H1 (cell line): ENCODE results near the gene NEDD9. TPM values are rescaled to one million over a fixed set of nuclear protein-coding genes. Genes with fewer than 3 reads are reported as not detected.

ENCODE experiments used
- CTCF ChIA-PET: fragments of 300-600 bp; sonication (Branson Sonifier 250); formaldehyde crosslinking; loops from one replicate; lab custom pipeline; 2021; ENCODE audit not compliant: partially characterized antibody; lab: Charles Lee
- POLR2A ChIA-PET: fragments of 300-600 bp; sonication (Branson Sonifier 250); formaldehyde crosslinking; loops from one replicate; lab custom pipeline; 2021; ENCODE audit warnings: inconsistent platforms; ENCODE audit not compliant: partially characterized antibody; lab: Charles Lee
- DNase-seq, 2 experiments: peaks; one replicate each; pipeline versions ENCODE4 v3.0.0 to v3.0.0-alpha.2; 2010 to 2022; ENCODE audit warnings: low spot score in 2 of 2, low read depth in 1 of 2, mixed read lengths in 1 of 2
- FAIRE-seq: peaks from 2 replicates; lab custom pipeline; 2011; peaks lifted over from hg19 to GRCh38; lab: Jason Lieb, UNC
- H2AFZ ChIP-seq: 2 replicates; pipeline ENCODE4 v1.8.1; 2012; ENCODE audit warnings: low read length, inconsistent platforms
- H2AK5ac ChIP-seq: 2 replicates; pipeline ENCODE4 v1.6.1; 2013; ENCODE audit warnings: low read depth, low read length
- H2BK120ac ChIP-seq: replicated peaks from 2 replicates; pipeline ENCODE3; 2013; ENCODE audit warnings: low read depth, low read length, inconsistent platforms
- H2BK12ac ChIP-seq: 2 replicates; pipeline ENCODE4 v1.6.1; 2013; ENCODE audit warnings: low read depth, low read length
- H2BK15ac ChIP-seq: 2 replicates; pipeline ENCODE4 v1.6.1; 2013; ENCODE audit warnings: low read length
- H2BK20ac ChIP-seq: 2 replicates; pipeline ENCODE4 v1.6.1; 2013; ENCODE audit warnings: low read length
- H2BK5ac ChIP-seq: 2 replicates; pipeline ENCODE4 v1.6.1; 2013; ENCODE audit warnings: low read depth, low read length
- H3K14ac ChIP-seq: 2 replicates; pipeline ENCODE4 v1.6.1; 2013; ENCODE audit warnings: inconsistent platforms; ENCODE audit not compliant: insufficient read length
- H3K18ac ChIP-seq: 2 replicates; pipeline ENCODE4 v1.6.1; 2013; ENCODE audit warnings: low read length; ENCODE audit errors: extremely low read depth
- H3K23ac ChIP-seq: 2 replicates; pipeline ENCODE4 v1.6.1; 2013; ENCODE audit warnings: inconsistent platforms; ENCODE audit not compliant: insufficient read length
- H3K23me2 ChIP-seq: 2 replicates; pipeline ENCODE4 v1.6.1; 2013; ENCODE audit warnings: low read depth, low read length
- H3K27ac ChIP-seq: 2 replicates; pipeline ENCODE4 v1.6.1; 2011; ENCODE audit warnings: low read depth, low read length, inconsistent platforms
- H3K27me3 ChIP-seq, 4 experiments: replicated peaks in 1 of 4; 1 replicate in 1 of 4; 2 replicates in 3 of 4; pipeline versions ENCODE4 v1.6.1 to v1.8.1; 2011 to 2013; ENCODE audit warnings: low read length in 3 of 4, mild to moderate bottlenecking in 3 of 4, inconsistent platforms in 2 of 4, mixed read lengths in 2 of 4, moderate library complexity in 1 of 4; ENCODE audit not compliant: control insufficient read depth in 3 of 4, insufficient read depth in 3 of 4; ENCODE audit errors: extremely low read depth in 1 of 4
- H3K36me3 ChIP-seq, 4 experiments: 2 replicates each; pipeline versions ENCODE4 v1.6.1 to v1.8.1; 2011 to 2013; ENCODE audit warnings: mild to moderate bottlenecking in 4 of 4, low read length in 3 of 4, moderate library complexity in 2 of 4, control low read depth in 1 of 4, inconsistent platforms in 1 of 4; ENCODE audit not compliant: insufficient read depth in 4 of 4, control insufficient read depth in 2 of 4
- H3K4ac ChIP-seq: replicated peaks from 2 replicates; pipeline ENCODE3; 2013; ENCODE audit warnings: low read length, low read depth, mixed read lengths, inconsistent platforms; ENCODE audit not compliant: insufficient read length
- H3K4me1 ChIP-seq, 4 experiments: replicated peaks in 1 of 4; 1 replicate in 1 of 4; 2 replicates in 3 of 4; pipeline versions ENCODE4 v1.6.1 to v1.8.1; 2011 to 2013; ENCODE audit warnings: low read length in 3 of 4, inconsistent platforms in 2 of 4, mixed read lengths in 1 of 4; ENCODE audit not compliant: insufficient read depth in 4 of 4, control insufficient read depth in 3 of 4
- H3K4me2 ChIP-seq, 2 experiments: 2 replicates each; pipeline versions ENCODE4 v1.6.1 to v1.8.1; 2011 to 2013; ENCODE audit warnings: low read depth in 2 of 2, low read length in 2 of 2, control low read depth in 1 of 2, inconsistent platforms in 1 of 2, mild to moderate bottlenecking in 1 of 2; ENCODE audit not compliant: insufficient read depth in 1 of 2
- H3K4me3 ChIP-seq, 4 experiments: fragments of 200-600, 300-600 bp in 1 of 4; sonication (generic), shearing (Covaris generic), sonication (Bioruptor Twin) in 1 of 4; 2 replicates each; pipeline versions ENCODE4 v1.5.1 to v1.8.1; 2011 to 2016; ENCODE audit warnings: low read length in 4 of 4, low read depth in 3 of 4, control low read depth in 2 of 4, inconsistent platforms in 2 of 4, mild to moderate bottlenecking in 2 of 4, mixed read lengths in 1 of 4, moderate library complexity in 1 of 4; ENCODE audit not compliant: insufficient read depth in 2 of 4; ENCODE audit errors: extremely low read depth in 1 of 4
- H3K56ac ChIP-seq: replicated peaks from 2 replicates; pipeline ENCODE3; 2013; ENCODE audit warnings: low read depth, mild to moderate bottlenecking, mixed read lengths, low read length, inconsistent platforms; ENCODE audit not compliant: insufficient read length
- H3K79me1 ChIP-seq: 2 replicates; pipeline ENCODE4 v1.6.1; 2013; ENCODE audit warnings: low read depth, low read length, control low read depth
- H3K79me2 ChIP-seq, 2 experiments: 2 replicates each; pipeline versions ENCODE4 v1.6.1 to v1.8.1; 2012 to 2013; ENCODE audit warnings: low read length in 2 of 2, mild to moderate bottlenecking in 2 of 2, inconsistent platforms in 1 of 2; ENCODE audit not compliant: insufficient read depth in 2 of 2, control insufficient read depth in 1 of 2
- H3K9ac ChIP-seq, 4 experiments: replicated peaks in 1 of 4; 1 replicate in 1 of 4; 2 replicates in 3 of 4; pipeline versions ENCODE4 v1.6.1 to v1.8.1; 2011 to 2013; ENCODE audit warnings: low read depth in 3 of 4, low read length in 3 of 4, control low read depth in 2 of 4, mild to moderate bottlenecking in 2 of 4, moderate library complexity in 2 of 4, inconsistent platforms in 1 of 4; ENCODE audit errors: extremely low read depth in 1 of 4
- H3K9me3 ChIP-seq, 2 experiments: 2 replicates each; pipeline versions ENCODE4 v1.6.1 to v1.8.1; 2012 to 2013; ENCODE audit warnings: mild to moderate bottlenecking in 2 of 2, moderate library complexity in 2 of 2, control low read depth in 1 of 2, inconsistent platforms in 1 of 2, low read depth in 1 of 2, low read length in 1 of 2, mixed read lengths in 1 of 2; ENCODE audit not compliant: insufficient read depth in 2 of 2
- H4K20me1 ChIP-seq, 2 experiments: replicated peaks in 1 of 2; 2 replicates each; pipeline versions ENCODE3 to v1.8.1; 2011 to 2013; ENCODE audit warnings: inconsistent platforms in 2 of 2, low read length in 2 of 2, mild to moderate bottlenecking in 1 of 2; ENCODE audit not compliant: insufficient read depth in 2 of 2, control insufficient read depth in 1 of 2
- H4K5ac ChIP-seq: 2 replicates; pipeline ENCODE4 v1.6.1; 2013; ENCODE audit warnings: low read length, low read depth, mixed read lengths, inconsistent platforms; ENCODE audit not compliant: insufficient read length
- H4K8ac ChIP-seq: 2 replicates; pipeline ENCODE4 v1.8.0; 2013; ENCODE audit warnings: mild to moderate bottlenecking, moderate library complexity, low read length, inconsistent platforms; ENCODE audit not compliant: insufficient read depth; ENCODE audit errors: extremely low read depth
- H4K91ac ChIP-seq: replicated peaks from 2 replicates; pipeline ENCODE3; 2013; ENCODE audit warnings: low read length, mixed read lengths, inconsistent platforms; ENCODE audit not compliant: insufficient read length
- CBX8 ChIP-seq: fragments of 300-800, 300-1000 bp; sonication (generic); IDR thresholded peaks from 2 replicates; pipeline ENCODE4 v1.7.1; 2016; ENCODE audit warnings: low read depth, low read length, borderline replicate concordance
- HDAC6 ChIP-seq: IDR thresholded peaks from one replicate; pipeline ENCODE4 v1.7.1; 2012; ENCODE audit warnings: low read depth, mild to moderate bottlenecking, inconsistent platforms, low read length, moderate library complexity
- POLR2AphosphoS5 ChIP-seq: IDR thresholded peaks from 2 replicates; pipeline ENCODE4 v1.6.1; 2011; ENCODE audit warnings: low read depth, low read length
- RNF2 ChIP-seq: fragments of 200-900, 300-1000 bp; sonication (generic); IDR thresholded peaks from 2 replicates; pipeline ENCODE4 v1.7.1; 2016; ENCODE audit warnings: borderline replicate concordance, low read depth, mild to moderate bottlenecking, antibody characterized with exemption, low read length; ENCODE audit not compliant: poor library complexity, severe bottlenecking; ENCODE audit errors: missing control alignments
- RXRA ChIP-seq: IDR thresholded peaks from 2 replicates; pipeline ENCODE4 v1.6.1; 2011; ENCODE audit warnings: low read depth, mild to moderate bottlenecking, low read length, moderate library complexity; ENCODE audit not compliant: insufficient read depth
- ZNF274 ChIP-seq: IDR thresholded peaks from 2 replicates; pipeline ENCODE4 v1.7.0; 2012; ENCODE audit warnings: low read length, borderline replicate concordance; ENCODE audit errors: extremely low read depth
- WGBS, 2 experiments: shearing (Covaris generic) in 1 of 2; methylation state at CpG; one replicate each; pipeline versions ENCODE4 v1.1.6 to v1.1.7; 2013 to 2015; ENCODE audit warnings: low lambda C conversion rate in 2 of 2, mixed read lengths in 2 of 2, inconsistent platforms in 1 of 2, low coverage in 1 of 2, missing lambda C conversion rate in 1 of 2; ENCODE audit not compliant: insufficient replicate concordance in 2 of 2, insufficient coverage in 1 of 2, insufficient read length in 1 of 2; ENCODE audit errors: extremely low coverage in 1 of 2, missing lambda C conversion rate in 1 of 2; 5-methylcytosine and 5-hydroxymethylcytosine counted together
- polyA plus RNA-seq, 7 experiments: library from polyadenylated mRNA; depleted of rRNA in 3 of 7; stranded (reverse) in 5 of 7; unstranded in 2 of 7; fragments of >200 nt in 5 of 7; fragments of 200-250 nt in 2 of 7; gene quantifications; 1 replicate in 5 of 7; 2 replicates in 1 of 7; 4 replicates in 1 of 7; pipeline versions ENCODE4 v1.2.1 to v1.2.3, GENCODE V29; 2011 to 2013; ENCODE audit warnings: missing spikeins in 2 of 7, mixed read lengths in 2 of 7
- total RNA-seq: library from RNA; stranded (reverse); fragmentation: NEBNext Ultra II Directional; extraction: Animal tissue kit (Norgen Biotek cat#: 25700); gene quantifications from 2 replicates; pipeline ENCODE4 v1.2.1, GENCODE V29; 2021

Gene NEDD9
- total and polyA plus RNA-seq, 2 of the 8 experiments (the other 6 are each of a cell fraction or from before 2014, with no cell fraction given), result 3.6 to 12.0 TPM

DNA sequence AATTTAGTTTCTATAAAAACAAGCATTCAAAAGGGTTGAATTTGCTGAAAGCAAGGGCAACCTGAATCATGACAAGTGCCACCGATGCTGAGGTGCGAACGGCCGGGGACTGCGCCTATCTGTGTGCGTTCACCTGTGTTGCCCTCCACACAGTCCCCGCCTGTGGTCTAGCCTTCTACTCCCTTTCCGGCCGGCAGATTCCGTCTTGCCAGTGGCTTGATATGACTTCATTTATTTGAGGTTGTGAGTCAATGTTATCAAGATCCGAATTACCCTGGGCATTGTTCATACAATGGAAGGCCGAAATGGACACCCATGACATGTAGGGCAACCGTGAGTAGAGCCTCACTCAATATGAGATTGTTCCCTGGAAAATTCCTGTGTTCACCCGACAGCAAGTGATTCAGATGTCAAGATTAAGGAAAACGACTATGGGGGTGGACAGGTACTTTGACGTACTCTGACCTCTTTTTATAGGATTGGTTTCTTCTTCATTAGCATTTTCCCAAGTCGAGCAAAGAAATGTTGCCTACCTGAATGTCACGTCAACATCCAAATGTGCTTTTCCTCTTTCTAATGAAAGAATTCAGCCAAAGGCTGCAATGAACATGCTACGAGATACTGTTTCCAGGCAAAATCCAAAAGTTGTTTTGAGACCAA lies 41.1 kb upstream of the NEDD9 start:
- no peak overlapping the region for H2AK5ac ChIP-seq
- no peak overlapping the region for H3K14ac ChIP-seq
- H3K9ac ChIP-seq, result no peak overlapping the region
- H2BK120ac ChIP-seq, result no peak overlapping the region
- H3K4ac ChIP-seq, result no peak overlapping the region
- no peak overlapping the region for H2BK15ac ChIP-seq
- H2BK20ac ChIP-seq, result peak overlapping the region; percentile 38; the same call in 1 of the 2 replicates
- no peak for FAIRE-seq
- H4K8ac ChIP-seq, result no peak overlapping the region
- POLR2A ChIA-PET, result no interaction called here
- WGBS, 2 experiments, result 93% methylated on average over 19 of the region's 19 CpGs; no CpG with 5 or more reads in 1 of the 2 experiments
- H3K79me2 ChIP-seq, result no peaks in the 10 kb centered on the region
- H2BK12ac ChIP-seq, result no peak overlapping the region
- no peak overlapping the region for H2AFZ ChIP-seq
- H3K23me2 ChIP-seq, result no peaks in the 10 kb centered on the region
- H3K4me1 ChIP-seq, result peaks cover 4 to 9% (median 8%) of the 10 kb centered on the region in 4 experiments; a peak in 6 of 7 replicates
- H4K91ac ChIP-seq, result no peak overlapping the region
- DNase-seq, result no peak
- H4K20me1 ChIP-seq, result no peaks in the 10 kb centered on the region
- H3K4me3 ChIP-seq, result no peak overlapping the region
- H2BK5ac ChIP-seq, result no peak overlapping the region
- CTCF ChIA-PET, result interaction anchor here (1.2 kb wide), 1 partner anchor 10 kb away, joined by 3 read pairs; no protein-coding TSS in a partner anchor
- no peak overlapping the region for H4K5ac ChIP-seq
- no peaks in the 10 kb centered on the region for H3K79me1 ChIP-seq
- no peak for TF ChIP-seq RXRA
- TF ChIP-seq HDAC6, result no peak
- no peak for TF ChIP-seq RNF2
- TF ChIP-seq ZNF274, result no peak
- no peak for TF ChIP-seq CBX8
- TF ChIP-seq POLR2AphosphoS5, result no peak
- no peak overlapping the region for H3K18ac ChIP-seq
- no peaks in the 10 kb centered on the region for H3K27me3 ChIP-seq
- H3K27ac ChIP-seq, result no peak overlapping the region
- no peaks in the 10 kb centered on the region for H3K36me3 ChIP-seq
- H3K9me3 ChIP-seq, result no peaks in the 10 kb centered on the region
- no peak overlapping the region for H3K4me2 ChIP-seq
- H3K23ac ChIP-seq, result no peak overlapping the region
- no peak overlapping the region for H3K56ac ChIP-seq
